Caco-2 (cell line): ENCODE results near the gene EPO. TPM values are rescaled to one million over a fixed set of nuclear protein-coding genes. Genes with fewer than 3 reads are reported as not detected.

ENCODE experiments used
- BruUV-seq: library from RNA; stranded (reverse); fragments of 400-500 nt; replicated peaks from 2 replicates; lab custom pipeline; 2021; lab: Mats Ljungman, UMichigan
- CTCF ChIA-PET: fragments of 300-600 bp; sonication (Branson Sonifier 250); formaldehyde crosslinking; loops from one replicate; lab custom pipeline; 2022; ENCODE audit warnings: antibody characterized with exemption; lab: Charles Lee
- POLR2A ChIA-PET: fragments of 300-600 bp; sonication (Branson Sonifier 250); formaldehyde crosslinking; loops from one replicate; lab custom pipeline; 2022; ENCODE audit warnings: antibody characterized with exemption; lab: Charles Lee
- DNase-seq, 2 experiments: peaks; one replicate each; pipeline versions ENCODE4 v3.0.0 to v3.0.0-alpha.2; 2020 to 2022
- H3K27me3 ChIP-seq: replicated peaks from 2 replicates; pipeline ENCODE4 v1.6.0; 2011; ENCODE audit warnings: low read length; ENCODE audit not compliant: control insufficient read depth, insufficient read depth
- H3K36me3 ChIP-seq: 2 replicates; pipeline ENCODE4 v1.5.1; 2011; ENCODE audit warnings: low read length; ENCODE audit not compliant: control insufficient read depth, insufficient read depth
- H3K4me1 ChIP-seq: fragments of 250-450 bp; sonication (Bioruptor Pico); 2 replicates; pipeline ENCODE4 v1.5.1; 2020; ENCODE audit warnings: mild to moderate bottlenecking
- H3K4me3 ChIP-seq: 2 replicates; pipeline ENCODE4 v1.5.1; 2011; ENCODE audit warnings: low read depth, mild to moderate bottlenecking, control low read depth, low read length
- H3K9me3 ChIP-seq: fragments of 250-450 bp; sonication (Bioruptor Pico); 2 replicates; pipeline ENCODE4 v1.5.1; 2020; ENCODE audit warnings: mild to moderate bottlenecking, moderate library complexity
- H3K27ac Mint-ChIP-seq: one replicate; pipeline ENCODE4 v1.8.0; 2022; ENCODE audit warnings: mixed read lengths; ENCODE audit not compliant: unreplicated experiment
- H3K27me3 Mint-ChIP-seq: one replicate; pipeline ENCODE4 v1.8.0; 2022; ENCODE audit warnings: mixed read lengths; ENCODE audit not compliant: insufficient read depth, unreplicated experiment
- H3K36me3 Mint-ChIP-seq: one replicate; pipeline ENCODE4 v1.8.0; 2022; ENCODE audit warnings: mild to moderate bottlenecking, mixed read lengths; ENCODE audit not compliant: insufficient read depth, unreplicated experiment
- H3K4me1 Mint-ChIP-seq: one replicate; pipeline ENCODE4 v1.8.0; 2022; ENCODE audit warnings: low read depth, mixed read lengths; ENCODE audit not compliant: unreplicated experiment
- H3K4me3 Mint-ChIP-seq: one replicate; pipeline ENCODE4 v1.8.0; 2022; ENCODE audit warnings: mild to moderate bottlenecking, moderate library complexity, mixed read lengths; ENCODE audit not compliant: unreplicated experiment
- H3K9me3 Mint-ChIP-seq: one replicate; pipeline ENCODE4 v1.8.0; 2022; ENCODE audit warnings: mixed read lengths; ENCODE audit not compliant: unreplicated experiment
- CTCF ChIP-seq, 2 experiments: fragments of 200-600 bp in 1 of 2; IDR thresholded peaks; 1 replicate in 1 of 2; 2 replicates in 1 of 2; pipeline versions ENCODE4 v1.5.1 to v1.8.0; 2011 to 2022; ENCODE audit warnings: antibody characterized with exemption in 1 of 2, control low read depth in 1 of 2, inconsistent platforms in 1 of 2, low read depth in 1 of 2, low read length in 1 of 2, mild to moderate bottlenecking in 1 of 2, moderate library complexity in 1 of 2; ENCODE audit not compliant: insufficient read depth in 1 of 2, severe bottlenecking in 1 of 2, unreplicated experiment in 1 of 2
- intact Hi-C: fragments of 100-400 bp; cut with micrococcal nuclease; formaldehyde crosslinking; loops from one replicate; pipeline ENCODE4 v1.10.0; 2022; ENCODE audit not compliant: unreplicated experiment
- total RNA-seq: library from RNA; stranded (reverse); gene quantifications from 2 replicates; pipeline ENCODE4 v1.2.3, GENCODE V29; 2022

EPO gene
- total RNA-seq, 1 experiment from 2014 or later, result 1.1 TPM

- H3K27me3 ChIP-seq, result no peaks in the 10 kb centered on the region
- Mint-ChIP-seq H3K4me3 (peak overlapping the region; percentile 27), H3K36me3 (peaks cover 73% of the 10 kb centered on the region), H3K27me3 (no peaks in the 10 kb centered on the region), H3K9me3 (no peaks in the 10 kb centered on the region), H3K27ac (no peak overlapping the region), H3K4me1 (peaks cover 6% of the 10 kb centered on the region)
- H3K4me3 ChIP-seq, result no peak overlapping the region
- ChIA-PET POLR2A (interaction anchor here (0.5 kb wide), 1 partner anchor 137 kb away, joined by 7 read pairs; no protein-coding TSS in a partner anchor), CTCF (interaction anchor here (0.9 to 1.1 kb wide), 2 partner anchors 47 to 48 kb away, joined by 3 to 4 read pairs; no protein-coding TSS in a partner anchor)
- peaks cover 11% of the 10 kb centered on the region for H3K36me3 ChIP-seq
- intact Hi-C loops, result no loop called here
- no peak for DNase-seq
- no TSS peak for BruUV-seq
- no peaks in the 10 kb centered on the region for H3K9me3 ChIP-seq
- TF ChIP-seq CTCF (IDR thresholded peaks at IDR 0.05; ENCODE audit: insufficient read depth in 1 of 2, low read depth in 1 of 2, low read length in 1 of 2, severe bottlenecking in 1 of 2, unreplicated experiment in 1 of 2), result no peak
- no peaks in the 10 kb centered on the region; the same call in 1 of the 2 replicates for H3K4me1 ChIP-seq
Measured at GRCh38 chr7:100677308-100678267, 42.7 kb upstream of the EPO start.

GRCh38 chr7:100678291-100678984 lies 41.8 kb upstream of the EPO start:
- CTCF ChIA-PET, result no interaction called here
- Histone ChIP-seq H3K9me3 (no peaks in the 10 kb centered on the region), H3K4me3 (no peak overlapping the region), H3K4me1 (no peaks in the 10 kb centered on the region; the same call in 1 of the 2 replicates), H3K36me3 (peaks cover 11% of the 10 kb centered on the region), H3K27me3 (no peaks in the 10 kb centered on the region)
- H3K27ac Mint-ChIP-seq, result no peak overlapping the region
- no peak for DNase-seq
- no peaks in the 10 kb centered on the region for H3K27me3 Mint-ChIP-seq
- BruUV-seq, result TSS peak; percentile 60
- peaks cover 74% of the 10 kb centered on the region for H3K36me3 Mint-ChIP-seq
- intact Hi-C loops, result no loop called here
- no peak overlapping the region for H3K4me3 Mint-ChIP-seq
- TF ChIP-seq CTCF (IDR thresholded peaks at IDR 0.05; ENCODE audit: insufficient read depth in 1 of 2, low read depth in 1 of 2, low read length in 1 of 2, severe bottlenecking in 1 of 2, unreplicated experiment in 1 of 2), result no peak
- H3K4me1 Mint-ChIP-seq, result peaks cover 6% of the 10 kb centered on the region
- POLR2A ChIA-PET, result no interaction called here
- H3K9me3 Mint-ChIP-seq, result no peaks in the 10 kb centered on the region
